Central memory CD8-positive, alpha-beta T cell (primary cell): ENCODE results near the gene ZNF217.
"Not testable (repeated sequence)": the region's sequence is repeated elsewhere in the genome, so short reads cannot be mapped to it uniquely, and the experiment has no call there.

Source experiments
- ATAC-seq: fragments of 150-1000 bp; cut with Tn5 transposase; replicated peaks from 2 replicates; pipeline ENCODE4 v1.10.0; 2022; ENCODE audit warnings: mild to moderate bottlenecking, moderate FRiP score, moderate number of reproducible peaks; ENCODE audit not compliant: poor library complexity, severe bottlenecking; ENCODE audit errors: extremely low read depth
- DNase-seq, 2 donors: peaks; one replicate each; pipeline ENCODE4 v3.0.0; 2021; ENCODE audit warnings: low spot score in 2 of 2
- H3K27ac Mint-ChIP-seq: one replicate; pipeline ENCODE4 v1.8.0; 2022; ENCODE audit warnings: low read depth, mild to moderate bottlenecking, moderate library complexity, mixed read lengths
- H3K27me3 Mint-ChIP-seq: one replicate; pipeline ENCODE4 v1.8.0; 2022; ENCODE audit warnings: mixed read lengths
- H3K36me3 Mint-ChIP-seq: one replicate; pipeline ENCODE4 v1.8.0; 2022; ENCODE audit warnings: mild to moderate bottlenecking, moderate library complexity, mixed read lengths; ENCODE audit not compliant: insufficient read depth
- H3K4me1 Mint-ChIP-seq: one replicate; pipeline ENCODE4 v1.8.0; 2022; ENCODE audit warnings: mixed read lengths
- H3K4me3 Mint-ChIP-seq: one replicate; pipeline ENCODE4 v1.8.0; 2022; ENCODE audit warnings: mild to moderate bottlenecking, moderate library complexity, mixed read lengths
- H3K9me3 Mint-ChIP-seq: one replicate; pipeline ENCODE4 v1.8.0; 2022; ENCODE audit warnings: mixed read lengths

Gene ZNF217

GRCh38 chr20:53599910-53600632, 6.4 kb upstream of the ZNF217 start:
- Mint-ChIP-seq H3K9me3 (no peaks in the 10 kb centered on the region), H3K4me3 (no peak overlapping the region), H3K27ac (peak overlapping the region; percentile 32), H3K4me1 (peaks cover 55% of the 10 kb centered on the region), H3K27me3 (no peaks in the 10 kb centered on the region), H3K36me3 (peaks cover 6% of the 10 kb centered on the region)
- DNase-seq: no peak
- no peak for ATAC-seq

GRCh38 chr20:53599378-53599777, 5.7 kb upstream of the ZNF217 start:
- H3K27me3 Mint-ChIP-seq: no peaks in the 10 kb centered on the region
- H3K4me3 Mint-ChIP-seq: no peak overlapping the region
- peaks cover 4% of the 10 kb centered on the region for H3K36me3 Mint-ChIP-seq
- no peak for ATAC-seq
- peaks cover 49% of the 10 kb centered on the region for H3K4me1 Mint-ChIP-seq
- no peak for DNase-seq
- no peaks in the 10 kb centered on the region for H3K9me3 Mint-ChIP-seq
- H3K27ac Mint-ChIP-seq: peak overlapping the region; percentile 32

- Mint-ChIP-seq H3K36me3 (peaks cover 4% of the 10 kb centered on the region), H3K27me3 (no peaks in the 10 kb centered on the region), H3K27ac (peak overlapping the region; percentile 32), H3K9me3 (no peaks in the 10 kb centered on the region), H3K4me3 (no peak overlapping the region), H3K4me1 (peaks cover 48% of the 10 kb centered on the region)
- ATAC-seq (no peak), DNase-seq (no peak)
Measured at GRCh38 chr20:53599044-53599362, 5.4 kb upstream of the ZNF217 start.

DNA sequence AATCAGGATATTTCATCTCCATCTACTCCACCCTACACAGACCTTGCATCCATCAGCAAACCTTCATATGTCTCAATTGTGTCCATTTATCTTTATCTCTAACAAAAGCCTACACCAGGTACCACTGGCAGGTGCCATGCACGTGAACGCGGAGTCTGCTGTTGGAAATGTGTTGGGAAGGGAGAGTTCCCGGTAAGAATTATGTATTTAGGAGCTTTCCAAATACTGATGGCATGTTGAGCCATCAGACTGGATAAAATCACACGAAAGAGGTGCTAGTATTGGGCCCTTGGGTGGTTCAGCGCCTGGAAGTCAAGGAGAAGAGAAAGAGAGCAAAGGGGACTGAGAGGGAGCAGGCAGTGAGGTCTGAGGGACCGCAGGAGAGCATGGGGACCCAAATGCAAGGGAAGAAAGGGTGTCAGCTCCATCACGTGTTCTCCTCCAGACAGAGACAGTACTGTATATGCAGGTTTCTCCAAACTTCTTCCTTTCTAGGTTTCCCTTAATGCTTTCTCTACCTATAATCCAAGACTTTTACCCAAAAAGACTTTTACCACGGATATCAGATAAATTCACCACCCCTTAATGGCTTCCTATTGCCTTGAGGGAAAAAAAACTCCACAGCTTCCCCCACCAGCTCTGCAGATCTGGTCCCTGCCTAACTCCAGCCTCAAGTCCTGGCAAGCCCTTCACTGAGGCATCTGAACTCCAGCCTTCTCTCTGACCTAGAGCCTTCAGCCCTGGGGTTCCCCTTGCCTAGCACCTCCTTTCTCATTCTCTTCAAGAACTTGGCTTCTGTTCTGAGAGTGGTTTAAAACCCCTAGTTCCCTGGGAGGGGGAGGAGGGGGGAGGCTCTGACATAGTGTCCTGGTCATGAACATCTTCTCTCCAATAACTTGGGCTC, 4.8 kb upstream of the ZNF217 start:
- Mint-ChIP-seq H3K9me3 (no peaks in the 10 kb centered on the region), H3K27ac (peak overlapping the region; percentile 32), H3K4me3 (no peak overlapping the region), H3K27me3 (no peaks in the 10 kb centered on the region), H3K4me1 (peaks cover 43% of the 10 kb centered on the region), H3K36me3 (peaks cover 4% of the 10 kb centered on the region)
- DNase-seq: no peak
- ATAC-seq: no peak

GRCh38 chr20:53597521-53598120, 4.0 kb upstream of the ZNF217 start:
- Mint-ChIP-seq H3K9me3 (no peaks in the 10 kb centered on the region), H3K27me3 (no peaks in the 10 kb centered on the region), H3K36me3 (peaks cover 5% of the 10 kb centered on the region), H3K4me3 (no peak overlapping the region), H3K27ac (no peak overlapping the region), H3K4me1 (peaks cover 41% of the 10 kb centered on the region)
- DNase-seq (no peak), ATAC-seq (no peak)

DNA sequence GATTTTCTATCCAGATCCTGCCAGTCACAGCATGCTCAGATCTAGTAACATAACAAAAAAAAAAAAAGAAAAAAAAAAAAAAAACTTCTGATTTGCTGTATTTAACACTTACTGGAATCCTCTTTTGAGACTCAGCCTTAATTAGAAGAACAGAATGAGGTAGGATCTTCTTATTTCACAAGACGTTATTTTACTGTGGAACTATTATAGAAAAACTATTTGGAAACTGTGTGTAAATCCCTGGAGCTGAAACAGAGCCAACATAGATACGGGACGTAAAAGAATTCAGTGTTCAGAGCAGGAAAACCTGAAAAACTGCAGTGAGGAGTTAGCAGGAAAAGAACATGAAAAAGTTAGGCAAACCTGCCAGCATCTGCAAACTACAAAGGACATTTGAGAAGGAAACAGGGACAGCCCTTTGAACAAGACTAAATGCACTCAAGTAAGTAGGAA, 3.4 kb upstream of the ZNF217 start:
- DNase-seq (no peak), ATAC-seq (no peak)
- peaks cover 8% of the 10 kb centered on the region for H3K36me3 Mint-ChIP-seq
- H3K4me1 Mint-ChIP-seq: peaks cover 38% of the 10 kb centered on the region
- no peak overlapping the region for H3K27ac Mint-ChIP-seq
- no peaks in the 10 kb centered on the region for H3K9me3 Mint-ChIP-seq
- H3K4me3 Mint-ChIP-seq: peak overlapping the region; percentile 55
- H3K27me3 Mint-ChIP-seq: no peaks in the 10 kb centered on the region

- peaks cover 11% of the 10 kb centered on the region for H3K36me3 Mint-ChIP-seq
- H3K27me3 Mint-ChIP-seq, ATAC-seq, DNase-seq, H3K27ac Mint-ChIP-seq, H3K9me3 Mint-ChIP-seq: not testable (repeated sequence)
- peak overlapping the region; percentile 55 for H3K4me3 Mint-ChIP-seq
- H3K4me1 Mint-ChIP-seq: peaks cover 41% of the 10 kb centered on the region
Measured at GRCh38 chr20:53596189-53597001, 2.8 kb upstream of the ZNF217 start.

- ATAC-seq, DNase-seq, H3K27me3 Mint-ChIP-seq, H3K9me3 Mint-ChIP-seq, H3K27ac Mint-ChIP-seq: not testable (repeated sequence)
- Mint-ChIP-seq H3K4me1 (peaks cover 42% of the 10 kb centered on the region), H3K36me3 (peaks cover 11% of the 10 kb centered on the region), H3K4me3 (peak overlapping the region; percentile 55)
Measured at GRCh38 chr20:53595742-53596141, 2.1 kb upstream of the ZNF217 start.

DNA sequence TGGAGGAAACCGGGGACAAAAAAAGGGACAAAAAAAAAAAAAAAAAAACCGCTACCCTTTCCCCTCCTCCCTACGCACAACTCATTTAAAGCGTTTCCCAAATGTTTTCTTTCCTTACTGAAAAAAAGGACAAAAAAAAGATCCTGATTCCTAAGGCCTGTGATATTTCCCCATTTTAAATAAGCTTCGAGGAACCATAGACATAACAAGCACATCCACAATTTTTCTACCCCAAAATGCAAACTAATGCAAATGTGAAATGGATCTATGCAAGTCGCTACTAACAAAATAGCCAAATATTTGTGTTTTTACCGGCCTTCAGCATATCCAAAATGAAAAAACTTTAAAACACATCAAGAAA, 1.4 kb upstream of the ZNF217 start:
- H3K4me1 Mint-ChIP-seq: peaks cover 40% of the 10 kb centered on the region
- no peak for DNase-seq

DNA sequence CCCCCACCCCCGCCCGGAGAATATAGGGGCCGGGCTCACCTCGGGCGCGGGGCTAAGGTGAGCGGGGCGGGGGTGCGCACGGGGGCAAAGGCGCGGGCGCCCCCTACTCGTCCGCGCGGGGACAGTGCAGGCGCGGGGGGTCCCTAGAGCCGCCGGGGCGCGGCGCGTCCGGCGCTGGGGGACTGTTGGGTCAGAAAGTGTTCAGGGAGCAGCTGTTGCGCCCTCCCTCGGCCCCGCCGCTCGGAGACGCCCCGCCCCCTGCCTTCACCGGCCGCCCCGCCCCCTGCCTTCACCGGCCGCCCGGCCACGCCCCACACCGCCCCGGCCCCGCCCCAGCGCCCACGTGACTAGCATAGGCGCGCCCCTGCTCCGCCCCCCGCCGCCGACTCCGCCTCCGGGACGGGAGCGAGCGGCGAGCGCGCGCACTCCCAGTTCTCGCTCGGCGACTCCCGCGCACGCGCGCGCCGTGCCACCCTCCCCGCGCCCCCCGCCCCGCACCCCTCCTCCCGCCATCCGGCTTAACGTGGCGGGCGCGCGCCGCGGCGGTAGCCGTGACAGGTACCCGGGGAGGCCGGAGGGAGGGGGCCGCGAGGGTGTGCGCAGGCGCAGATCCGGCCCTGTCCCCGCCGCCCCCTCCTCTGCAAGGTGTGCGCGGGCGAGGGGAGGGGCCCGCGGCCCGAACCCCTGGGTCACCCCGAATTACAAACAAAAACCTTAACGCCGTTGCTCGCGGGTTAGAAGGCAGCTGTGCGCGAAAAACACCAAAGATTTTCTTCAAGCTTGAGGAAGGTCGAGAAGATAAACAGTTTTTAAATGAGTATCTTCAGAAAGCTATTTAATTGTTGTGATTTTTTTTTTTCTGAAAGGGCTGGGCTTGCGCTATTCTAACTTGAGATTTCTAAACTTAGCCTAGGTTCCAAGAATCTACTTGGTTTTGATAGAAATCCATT, 704 bp upstream of the ZNF217 start:
- peaks cover 14% of the 10 kb centered on the region for H3K36me3 Mint-ChIP-seq
- no peaks in the 10 kb centered on the region for H3K9me3 Mint-ChIP-seq
- peak overlapping the region; percentile 76 for H3K4me3 Mint-ChIP-seq
- H3K27me3 Mint-ChIP-seq: no peaks in the 10 kb centered on the region
- DNase-seq (peak; percentile 93 to 97), ATAC-seq (peak; percentile 60)
- H3K4me1 Mint-ChIP-seq: peaks cover 33% of the 10 kb centered on the region
- H3K27ac Mint-ChIP-seq: peak overlapping the region; percentile 79

More for the DNA sequence above, 1.4 kb upstream of the ZNF217 start:
- Mint-ChIP-seq H3K36me3 (peaks cover 14% of the 10 kb centered on the region), H3K4me3 (peak overlapping the region; percentile 76), H3K9me3 (no peaks in the 10 kb centered on the region), H3K27me3 (no peaks in the 10 kb centered on the region), H3K27ac (peak overlapping the region; percentile 46)
- ATAC-seq: no peak

GRCh38 chr20:53592992-53593465, 610 bp downstream of the ZNF217 start:
- no peak for ATAC-seq
- DNase-seq: no peak

More at GRCh38 chr20:53592992-53593465, 610 bp downstream of the ZNF217 start:
- Mint-ChIP-seq H3K36me3 (peaks cover 14% of the 10 kb centered on the region), H3K9me3 (no peaks in the 10 kb centered on the region), H3K4me1 (peaks cover 28% of the 10 kb centered on the region), H3K27me3 (no peaks in the 10 kb centered on the region), H3K27ac (peak overlapping the region; percentile 79), H3K4me3 (peak overlapping the region; percentile 74)
